Muscle layer of duodenum (tissue), 2 donors: ENCODE results near the gene ZNF692.
"Not testable (repeated sequence)": the region's sequence is repeated elsewhere in the genome, so short reads cannot be mapped to it uniquely, and the experiment has no call there.

Experiments
- H3K27ac ChIP-seq: one replicate; pipeline ENCODE4 v1.7.0; 2013; ENCODE audit warnings: mild to moderate bottlenecking, low read length
- H3K27me3 ChIP-seq: one replicate; pipeline ENCODE4 v1.7.0; 2013; ENCODE audit warnings: low read depth, mild to moderate bottlenecking, control low read depth, low read length
- H3K36me3 ChIP-seq, 2 donors: one replicate each; pipeline ENCODE4 v1.7.0; 2013; ENCODE audit warnings: low read length in 2 of 2, control low read depth in 1 of 2, mild to moderate bottlenecking in 1 of 2; ENCODE audit not compliant: insufficient read depth in 2 of 2, control insufficient read depth in 1 of 2
- H3K4me1 ChIP-seq, 2 donors: one replicate each; pipeline ENCODE4 v1.7.0; 2013; ENCODE audit warnings: low read length in 2 of 2, mild to moderate bottlenecking in 2 of 2, control low read depth in 1 of 2, moderate library complexity in 1 of 2; ENCODE audit not compliant: insufficient read depth in 2 of 2, control insufficient read depth in 1 of 2
- H3K4me3 ChIP-seq, 2 donors: one replicate each; pipeline ENCODE4 v1.7.0; 2013; ENCODE audit warnings: low read length in 2 of 2, low read depth in 1 of 2, mild to moderate bottlenecking in 1 of 2
- H3K9me3 ChIP-seq, 2 donors: one replicate each; pipeline ENCODE4 v1.7.0; 2013; ENCODE audit warnings: low read length in 2 of 2, control low read depth in 1 of 2, mild to moderate bottlenecking in 1 of 2; ENCODE audit not compliant: control insufficient read depth in 1 of 2
- donor health status: healthy.

Gene ZNF692

DNA sequence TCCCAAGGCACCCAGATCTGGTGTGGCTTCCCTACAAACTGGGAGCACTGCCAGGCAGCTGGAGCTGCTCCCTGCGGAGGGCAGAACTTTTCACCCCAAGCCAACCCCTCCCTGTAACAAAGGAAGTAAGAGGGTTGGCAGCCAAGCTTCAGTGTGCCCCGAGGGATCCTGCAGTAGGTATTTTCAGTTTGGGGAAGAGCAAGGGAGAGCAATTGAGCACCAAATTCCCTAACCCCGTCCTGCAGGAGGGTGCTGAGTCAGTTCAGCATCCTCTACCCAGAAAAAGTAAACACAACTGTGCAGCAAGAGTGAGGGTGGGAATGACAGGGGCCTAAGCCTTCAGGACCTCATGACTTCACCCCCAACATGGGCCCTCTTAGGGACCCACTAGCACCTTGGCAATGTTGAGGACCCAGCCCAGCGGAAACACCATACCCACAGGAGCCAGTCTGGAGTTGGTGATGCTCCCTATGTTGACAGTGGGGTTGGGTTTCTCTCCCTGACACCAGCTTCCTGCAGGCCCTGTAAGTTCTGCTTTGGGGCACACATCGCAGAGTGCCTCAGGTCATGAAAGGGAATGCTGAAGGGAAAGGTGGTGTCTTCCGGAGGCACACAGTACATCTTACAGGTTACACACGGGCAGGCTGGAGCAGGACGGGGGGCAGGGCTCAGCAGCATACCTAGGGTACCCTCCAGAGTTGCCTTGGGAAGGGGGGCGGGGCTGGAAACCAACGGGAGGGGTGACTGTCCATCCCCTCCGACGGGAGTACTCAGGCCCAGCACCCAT lies 48.0 kb downstream of the ZNF692 start:
- Histone ChIP-seq H3K4me1 (peaks cover 6 to 19% of the 10 kb centered on the region in 2 donors), H3K27me3 (no peaks in the 10 kb centered on the region), H3K9me3 (no peaks in the 10 kb centered on the region), H3K4me3 (no peak overlapping the region), H3K27ac (no peak overlapping the region), H3K36me3 (peaks cover 37 to 41% of the 10 kb centered on the region in 2 donors)

DNA sequence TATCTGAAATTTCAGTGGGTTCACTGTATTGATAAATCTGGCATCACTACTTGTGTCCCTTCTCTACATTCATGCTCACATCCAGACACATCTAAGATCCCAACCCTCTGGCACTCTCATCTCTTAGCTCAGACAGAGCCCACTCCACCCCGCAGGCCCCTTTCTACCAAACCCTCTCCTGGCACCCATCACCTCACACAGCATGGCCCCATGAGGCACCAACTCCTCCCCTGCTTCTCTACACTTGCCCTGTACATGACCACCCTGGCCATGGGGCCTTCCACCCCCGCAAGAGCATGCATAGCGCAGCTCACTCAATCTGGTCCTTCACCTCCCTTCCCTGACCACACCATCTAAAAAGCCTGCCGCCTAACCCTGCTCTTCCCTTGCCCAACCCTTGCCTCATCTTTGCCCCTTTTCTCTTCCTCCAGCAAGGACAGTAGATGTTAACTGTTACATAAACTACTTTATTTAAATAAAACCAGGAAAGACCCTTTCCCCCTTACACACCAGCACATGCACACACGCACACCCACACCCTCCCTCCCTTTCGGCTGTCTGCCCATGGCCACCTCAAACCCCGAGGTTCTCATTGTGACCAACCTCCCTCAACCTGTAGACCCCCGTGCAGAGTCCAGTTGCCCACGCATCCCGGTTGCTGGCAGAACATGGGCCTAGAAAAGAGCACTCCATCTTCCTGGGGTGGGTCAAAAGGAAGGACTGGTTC lies 48.7 kb downstream of the ZNF692 start:
- Histone ChIP-seq H3K4me1 (peaks cover 6 to 19% of the 10 kb centered on the region in 2 donors), H3K27ac (no peak overlapping the region), H3K27me3 (no peaks in the 10 kb centered on the region), H3K36me3 (peaks cover 29 to 33% of the 10 kb centered on the region in 2 donors), H3K4me3 (no peak overlapping the region), H3K9me3 (no peaks in the 10 kb centered on the region)

DNA sequence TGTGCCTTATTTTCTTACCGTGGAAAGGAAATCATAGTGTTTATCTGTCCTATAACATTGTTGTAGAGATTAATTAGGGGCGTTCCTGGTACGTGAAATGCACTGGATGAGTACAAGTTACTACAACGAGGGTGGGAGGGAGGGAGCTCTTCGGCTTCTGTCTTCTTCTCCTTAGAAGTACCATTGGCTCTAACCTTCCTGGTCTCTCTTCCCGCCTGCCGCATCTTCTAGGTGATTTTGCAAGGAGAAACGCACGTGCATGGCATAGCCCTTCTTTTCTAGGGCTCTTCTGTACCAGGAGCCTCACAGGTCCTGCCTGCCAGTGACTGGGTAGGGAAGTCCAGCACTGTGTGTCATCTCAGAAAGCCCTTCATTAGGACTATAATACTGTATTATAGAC lies 50.0 kb downstream of the ZNF692 start:
- peaks cover 18 to 21% of the 10 kb centered on the region in 2 donors for H3K36me3 ChIP-seq
- H3K27ac ChIP-seq = no peak overlapping the region
- H3K9me3 ChIP-seq = no peaks in the 10 kb centered on the region
- no peak overlapping the region for H3K4me3 ChIP-seq
- H3K27me3 ChIP-seq = no peaks in the 10 kb centered on the region
- peaks cover 6 to 19% of the 10 kb centered on the region in 2 donors for H3K4me1 ChIP-seq

- Histone ChIP-seq H3K4me3 (no peak overlapping the region), H3K36me3 (peaks cover 4 to 5% of the 10 kb centered on the region in 2 donors), H3K9me3 (no peaks in the 10 kb centered on the region), H3K27ac (no peak overlapping the region), H3K27me3 (no peaks in the 10 kb centered on the region), H3K4me1 (peaks cover 6 to 19% of the 10 kb centered on the region in 2 donors)
Measured at GRCh38 chr1:248807067-248807737, 51.7 kb downstream of the ZNF692 start.

GRCh38 chr1:248805876-248806275 lies 53.0 kb downstream of the ZNF692 start:
- Histone ChIP-seq H3K27ac (no peak overlapping the region), H3K4me1 (peaks cover 6 to 12% of the 10 kb centered on the region in 2 donors), H3K9me3 (no peaks in the 10 kb centered on the region), H3K27me3 (no peaks in the 10 kb centered on the region), H3K4me3 (no peak overlapping the region), H3K36me3 (peaks cover 0 to under 1% of the 10 kb centered on the region in 2 donors)

GRCh38 chr1:248804771-248805681 lies 53.9 kb downstream of the ZNF692 start:
- H3K9me3 ChIP-seq = no peaks in the 10 kb centered on the region
- no peak overlapping the region for H3K4me3 ChIP-seq
- peaks cover 0 to 4% of the 10 kb centered on the region in 2 donors for H3K4me1 ChIP-seq
- H3K27ac ChIP-seq = no peak overlapping the region
- no peaks in the 10 kb centered on the region for H3K27me3 ChIP-seq
- no peaks in the 10 kb centered on the region for H3K36me3 ChIP-seq

- not testable (repeated sequence) for H3K9me3 ChIP-seq, H3K27ac ChIP-seq, H3K4me1 ChIP-seq, H3K36me3 ChIP-seq, H3K27me3 ChIP-seq, H3K4me3 ChIP-seq
Measured at GRCh38 chr1:248803501-248803900, 55.4 kb downstream of the ZNF692 start.

- Histone ChIP-seq H3K9me3 (no peaks in the 10 kb centered on the region), H3K4me3 (no peak overlapping the region), H3K4me1 (peaks cover 0 to 4% of the 10 kb centered on the region in 2 donors), H3K27me3 (no peaks in the 10 kb centered on the region), H3K36me3 (no peaks in the 10 kb centered on the region), H3K27ac (no peak overlapping the region)
Measured at GRCh38 chr1:248802454-248802853, 56.4 kb downstream of the ZNF692 start.

DNA sequence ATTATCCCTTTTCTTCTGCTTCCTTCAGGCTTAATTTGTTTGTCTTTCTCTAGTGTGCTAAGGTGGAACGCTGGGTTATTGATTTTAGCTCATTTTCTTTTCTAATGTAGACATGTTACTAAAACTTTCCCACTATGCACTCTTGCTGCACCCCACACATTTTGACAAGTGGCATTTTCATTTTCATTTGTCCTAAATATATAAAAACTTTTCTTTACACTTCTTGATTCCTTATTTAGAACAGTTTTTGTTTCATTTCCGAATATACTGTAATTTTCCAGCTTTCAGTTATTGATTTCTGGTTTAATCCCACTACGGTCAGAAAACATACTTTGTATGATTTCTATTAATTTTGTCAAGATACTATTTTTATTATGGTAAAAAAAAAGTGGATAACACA lies 58.4 kb downstream of the ZNF692 start:
- H3K27me3 ChIP-seq = no peaks in the 10 kb centered on the region
- H3K36me3 ChIP-seq = no peaks in the 10 kb centered on the region
- H3K9me3 ChIP-seq = peaks cover 0 to 3% of the 10 kb centered on the region in 2 donors
- no peaks in the 10 kb centered on the region for H3K4me1 ChIP-seq
- H3K27ac ChIP-seq = no peak overlapping the region
- no peak overlapping the region for H3K4me3 ChIP-seq
